ENCODE results near the gene GTF2I.
"Not testable (repeated sequence)": the region's sequence is repeated elsewhere in the genome, so short reads cannot be mapped to it uniquely, and the experiment has no call there.

Gene GTF2I

DNA sequence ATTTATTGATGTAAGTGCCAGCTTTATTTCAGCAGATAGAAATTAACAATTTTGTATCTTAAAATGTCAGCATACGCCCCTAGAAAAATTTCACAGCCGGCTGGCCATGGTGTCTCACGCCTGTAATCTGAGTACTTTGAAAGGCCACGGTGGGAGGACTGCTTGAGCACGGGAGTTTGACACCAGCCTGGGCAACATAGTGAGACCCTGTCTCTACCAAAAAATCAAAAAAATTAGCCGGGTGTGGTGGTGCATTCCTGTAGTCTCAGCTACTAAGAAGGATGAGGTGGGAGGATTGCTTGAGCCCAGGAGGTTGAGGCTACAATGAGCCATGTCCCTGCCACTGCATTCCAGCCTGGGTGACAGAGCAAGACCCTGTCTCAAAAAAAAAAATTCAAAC, 14.1 kb downstream of the GTF2I start:
- Mint-ChIP-seq H3K27ac (peak overlapping the region; percentile 40), H3K4me1 (no peaks in the 10 kb centered on the region), H3K36me3 (peaks cover 77% of the 10 kb centered on the region), H3K9me3 (no peaks in the 10 kb centered on the region), H3K4me3 (no peak overlapping the region)
- no peak for DNase-seq (ENCODE audit: low spot score in 2 of 2)
- no peak for ATAC-seq

DNA sequence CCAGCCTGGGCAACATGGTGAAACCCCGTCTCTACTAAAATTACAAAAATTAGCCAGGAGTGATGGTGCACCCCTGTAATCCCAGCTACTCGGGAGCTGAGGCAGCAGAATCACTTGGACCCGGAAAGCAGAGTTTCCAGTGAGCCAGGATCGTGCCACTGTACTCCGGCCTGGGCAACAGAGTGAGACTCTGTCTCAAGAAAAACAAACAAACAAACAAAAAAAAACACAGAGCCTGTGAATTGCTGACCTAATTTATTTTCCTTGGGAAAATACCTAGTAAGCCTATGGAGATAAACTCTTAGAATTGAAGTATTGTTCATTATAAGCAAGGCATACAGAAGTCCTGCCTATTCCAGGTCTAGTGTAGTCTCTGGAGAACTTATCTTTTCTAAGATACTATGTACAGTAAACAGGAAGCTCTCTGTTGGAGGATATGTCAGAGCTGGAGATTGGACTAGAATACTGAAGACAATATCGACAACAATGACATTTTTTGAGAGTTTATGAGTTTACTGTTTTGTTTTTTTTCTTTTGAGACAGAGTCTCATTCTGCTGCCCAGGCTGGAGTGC, 14.9 kb downstream of the GTF2I start:
- peak overlapping the region; percentile 65 for H3K27ac Mint-ChIP-seq
- no peak for DNase-seq (ENCODE audit: low spot score in 2 of 2)
- H3K9me3 Mint-ChIP-seq, result no peaks in the 10 kb centered on the region
- no peaks in the 10 kb centered on the region for H3K4me1 Mint-ChIP-seq
- peaks cover 77% of the 10 kb centered on the region for H3K36me3 Mint-ChIP-seq
- ATAC-seq, result no peak
- no peak overlapping the region for H3K4me3 Mint-ChIP-seq

DNA sequence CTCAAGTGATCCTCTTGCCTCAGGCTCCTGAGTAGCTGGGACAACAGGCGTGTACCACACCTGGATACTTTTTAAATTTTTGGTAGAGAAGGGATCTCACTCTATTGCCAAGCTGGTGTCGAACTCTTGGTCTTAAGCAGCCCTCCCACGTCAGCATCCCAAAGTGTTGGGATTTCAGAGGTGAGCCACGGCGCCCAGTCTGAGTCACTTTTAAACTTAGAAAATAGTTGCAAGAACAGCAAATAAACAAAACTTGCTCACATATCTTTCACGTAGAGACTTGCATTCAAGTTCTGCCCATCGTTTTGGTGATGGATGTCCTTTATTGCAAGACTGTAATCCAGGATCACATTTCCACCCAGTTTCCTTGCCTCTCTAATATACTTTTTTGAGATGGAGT, 16.6 kb downstream of the GTF2I start:
- Mint-ChIP-seq H3K36me3 (peaks cover 82% of the 10 kb centered on the region), H3K9me3 (no peaks in the 10 kb centered on the region), H3K27ac (no peak overlapping the region), H3K4me3 (no peak overlapping the region), H3K4me1 (no peaks in the 10 kb centered on the region)
- DNase-seq (ENCODE audit: low spot score in 2 of 2), result no peak
- ATAC-seq, result no peak

DNA sequence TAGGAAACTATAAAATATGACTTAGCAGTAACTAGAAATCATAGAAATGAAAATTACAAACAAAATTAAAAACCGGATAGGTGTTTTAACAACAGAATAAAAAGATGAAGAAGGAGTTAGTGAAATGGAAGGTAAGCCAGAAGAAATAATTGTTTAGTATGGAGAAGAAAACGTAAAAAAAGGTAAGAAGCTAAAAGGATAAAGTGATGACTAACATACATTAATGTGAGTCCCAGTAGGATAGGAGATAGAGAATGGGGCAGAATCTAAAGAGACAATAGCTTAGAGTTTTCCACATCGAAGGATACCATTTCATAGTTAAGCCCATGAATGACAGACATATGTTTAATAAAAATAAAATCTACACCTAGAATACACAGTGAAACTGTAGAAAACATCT, 25.3 kb downstream of the GTF2I start:
- H3K4me1 Mint-ChIP-seq, result peaks cover 44% of the 10 kb centered on the region
- no peak for DNase-seq (ENCODE audit: low spot score in 2 of 2)
- peak overlapping the region; percentile 52 for H3K27ac Mint-ChIP-seq
- H3K4me3 Mint-ChIP-seq, result no peak overlapping the region
- no peak for ATAC-seq
- H3K36me3 Mint-ChIP-seq, result peaks cover 62% of the 10 kb centered on the region
- H3K9me3 Mint-ChIP-seq, result no peaks in the 10 kb centered on the region

DNA sequence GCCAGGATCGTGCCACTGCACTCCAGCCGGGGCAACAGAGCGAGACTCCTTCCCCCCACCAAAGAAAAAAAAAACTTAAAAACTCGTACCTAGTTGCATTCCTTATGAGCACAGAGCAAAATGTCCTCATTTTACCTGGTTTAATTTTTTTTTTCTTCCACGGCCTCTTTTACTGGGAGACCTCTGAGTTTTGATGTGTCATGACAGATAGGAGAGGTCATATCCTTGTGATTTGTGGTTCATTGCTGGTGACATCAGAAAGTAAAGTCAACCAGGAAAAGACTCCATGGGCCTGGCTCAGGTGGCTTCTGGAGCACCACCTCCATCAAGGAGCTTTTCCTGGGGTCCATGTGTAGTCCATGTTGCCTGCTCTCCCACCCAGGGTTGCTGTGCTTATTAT, 26.3 kb downstream of the GTF2I start:
- DNase-seq (ENCODE audit: low spot score in 2 of 2) (no peak), ATAC-seq (no peak)
- H3K36me3 Mint-ChIP-seq, result peaks cover 60% of the 10 kb centered on the region
- peak overlapping the region; percentile 52 for H3K27ac Mint-ChIP-seq
- no peaks in the 10 kb centered on the region for H3K9me3 Mint-ChIP-seq
- peaks cover 44% of the 10 kb centered on the region for H3K4me1 Mint-ChIP-seq
- H3K4me3 Mint-ChIP-seq, result no peak overlapping the region

DNA sequence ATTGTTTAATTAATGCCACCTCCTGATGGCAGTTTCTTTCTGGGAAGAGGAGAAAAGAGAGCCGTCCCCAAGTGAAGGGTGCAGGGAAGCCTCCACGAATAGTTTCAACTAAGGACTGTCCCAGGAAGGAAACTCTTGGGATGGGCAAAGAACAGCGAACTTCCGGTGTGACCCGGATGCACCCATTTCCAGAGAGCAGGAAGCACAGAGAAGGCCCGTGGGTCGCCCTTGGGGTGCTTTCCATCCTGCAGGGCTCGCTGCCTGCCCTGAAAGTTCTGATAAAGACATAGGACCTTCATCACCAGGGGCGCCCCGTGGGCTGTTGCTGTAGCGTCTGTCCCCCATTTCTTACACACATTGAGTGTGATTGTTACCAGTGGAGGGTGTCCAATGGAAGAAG, 27.0 kb downstream of the GTF2I start:
- DNase-seq (ENCODE audit: low spot score in 2 of 2) (no peak), ATAC-seq (no peak)
- Mint-ChIP-seq H3K9me3 (no peaks in the 10 kb centered on the region), H3K36me3 (peaks cover 60% of the 10 kb centered on the region), H3K4me1 (peaks cover 44% of the 10 kb centered on the region), H3K27ac (peak overlapping the region; percentile 52), H3K4me3 (no peak overlapping the region)

DNA sequence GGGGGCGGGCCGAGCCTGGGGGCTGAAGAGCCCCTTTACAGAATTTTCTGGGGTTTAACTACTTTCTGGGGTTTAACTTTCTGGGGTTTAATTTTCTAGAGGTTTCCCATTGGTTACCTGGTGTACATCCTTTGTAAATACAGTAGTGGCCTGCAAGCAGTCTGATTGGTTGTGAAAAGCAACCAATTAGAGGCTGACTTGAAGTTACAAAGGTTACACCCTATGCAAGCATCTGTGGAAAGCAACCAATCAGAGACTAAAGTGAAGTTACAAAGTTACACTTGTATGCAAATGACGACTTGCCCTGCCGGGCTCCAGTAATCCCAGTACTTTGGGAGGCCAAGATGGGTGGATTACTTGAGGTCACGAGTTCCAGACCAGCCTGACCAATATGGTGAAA, 27.4 kb downstream of the GTF2I start:
- no peak for DNase-seq (ENCODE audit: low spot score in 2 of 2)
- ATAC-seq, result no peak
- Mint-ChIP-seq H3K4me1 (peaks cover 44% of the 10 kb centered on the region), H3K36me3 (peaks cover 61% of the 10 kb centered on the region), H3K9me3 (no peaks in the 10 kb centered on the region), H3K4me3 (no peak overlapping the region), H3K27ac (no peak overlapping the region)

DNA sequence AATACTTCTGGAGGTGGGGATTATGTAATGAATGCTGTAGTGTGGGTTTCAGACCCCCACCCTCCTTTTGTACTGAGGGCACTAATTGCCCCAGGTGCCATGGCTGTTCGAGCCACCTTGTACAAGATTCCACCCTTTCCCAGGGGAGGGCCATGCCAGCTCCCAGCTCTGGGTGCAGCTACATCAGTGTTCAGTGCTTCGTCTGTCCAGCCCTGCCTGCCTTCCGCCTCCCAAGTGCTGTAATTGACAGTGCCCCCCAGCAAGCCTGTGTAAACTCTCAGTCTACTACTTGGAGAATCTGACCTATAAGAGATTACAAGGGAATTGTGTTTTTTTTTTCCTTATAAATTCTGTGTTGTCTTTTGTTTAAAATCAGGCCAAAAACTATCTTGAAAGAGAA, 33.0 kb downstream of the GTF2I start:
- DNase-seq (ENCODE audit: low spot score in 2 of 2), result no peak
- peaks cover 84% of the 10 kb centered on the region for H3K36me3 Mint-ChIP-seq
- ATAC-seq, result no peak
- H3K4me1 Mint-ChIP-seq, result peaks cover 14% of the 10 kb centered on the region
- no peak overlapping the region for H3K4me3 Mint-ChIP-seq
- peak overlapping the region; percentile 40 for H3K27ac Mint-ChIP-seq
- no peaks in the 10 kb centered on the region for H3K9me3 Mint-ChIP-seq

DNA sequence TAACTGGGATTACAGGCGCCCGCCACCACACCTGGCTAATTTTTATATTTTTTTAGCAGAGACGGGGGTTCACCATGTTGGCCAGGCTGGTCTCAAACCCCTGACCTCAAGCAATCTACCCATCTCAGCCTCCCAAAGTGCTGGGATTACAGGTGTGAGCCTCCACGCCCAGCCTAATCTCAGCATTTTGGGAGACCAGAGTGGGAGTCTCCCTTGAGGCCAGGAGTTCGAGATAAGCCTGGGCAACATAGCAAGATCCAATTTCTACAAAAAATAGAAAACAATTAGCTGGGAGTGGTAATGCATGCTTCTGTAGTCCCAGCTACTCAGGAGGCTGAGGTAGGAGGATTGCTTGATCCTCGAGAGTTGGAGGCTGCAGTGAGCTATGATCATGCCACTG, 46.9 kb downstream of the GTF2I start:
- peaks cover 100% of the 10 kb centered on the region for H3K36me3 Mint-ChIP-seq
- H3K4me1 Mint-ChIP-seq; DNase-seq (ENCODE audit: low spot score in 2 of 2); ATAC-seq; H3K9me3 Mint-ChIP-seq; H3K4me3 Mint-ChIP-seq; H3K27ac Mint-ChIP-seq: not testable (repeated sequence)

DNA sequence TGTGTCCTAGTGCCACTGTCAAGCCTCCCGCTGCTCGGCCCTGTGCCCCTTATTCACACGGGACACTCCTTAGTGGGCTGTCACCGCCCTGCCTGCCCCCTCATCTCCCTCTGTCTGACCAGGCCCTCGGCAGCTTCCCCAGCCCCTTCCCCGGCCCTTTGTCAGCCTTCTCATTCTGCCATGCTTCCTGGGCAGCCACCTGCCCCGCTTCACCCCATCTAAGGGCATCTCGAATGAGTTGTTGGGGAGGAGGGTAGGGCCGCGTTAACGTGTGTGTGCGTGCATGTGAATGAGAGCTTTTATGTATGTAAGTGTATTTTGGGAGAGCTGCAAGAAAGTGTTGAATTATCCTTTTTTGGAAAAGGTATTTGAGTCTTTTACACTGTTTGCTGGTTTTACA, 49.7 kb downstream of the GTF2I start:
- no peaks in the 10 kb centered on the region for H3K9me3 Mint-ChIP-seq
- H3K4me3 Mint-ChIP-seq, result no peak overlapping the region
- no peaks in the 10 kb centered on the region for H3K4me1 Mint-ChIP-seq
- peaks cover 100% of the 10 kb centered on the region for H3K36me3 Mint-ChIP-seq
- ATAC-seq, result no peak
- DNase-seq (ENCODE audit: low spot score in 2 of 2), result no peak
- H3K27ac Mint-ChIP-seq, result peak overlapping the region; percentile 33

DNA sequence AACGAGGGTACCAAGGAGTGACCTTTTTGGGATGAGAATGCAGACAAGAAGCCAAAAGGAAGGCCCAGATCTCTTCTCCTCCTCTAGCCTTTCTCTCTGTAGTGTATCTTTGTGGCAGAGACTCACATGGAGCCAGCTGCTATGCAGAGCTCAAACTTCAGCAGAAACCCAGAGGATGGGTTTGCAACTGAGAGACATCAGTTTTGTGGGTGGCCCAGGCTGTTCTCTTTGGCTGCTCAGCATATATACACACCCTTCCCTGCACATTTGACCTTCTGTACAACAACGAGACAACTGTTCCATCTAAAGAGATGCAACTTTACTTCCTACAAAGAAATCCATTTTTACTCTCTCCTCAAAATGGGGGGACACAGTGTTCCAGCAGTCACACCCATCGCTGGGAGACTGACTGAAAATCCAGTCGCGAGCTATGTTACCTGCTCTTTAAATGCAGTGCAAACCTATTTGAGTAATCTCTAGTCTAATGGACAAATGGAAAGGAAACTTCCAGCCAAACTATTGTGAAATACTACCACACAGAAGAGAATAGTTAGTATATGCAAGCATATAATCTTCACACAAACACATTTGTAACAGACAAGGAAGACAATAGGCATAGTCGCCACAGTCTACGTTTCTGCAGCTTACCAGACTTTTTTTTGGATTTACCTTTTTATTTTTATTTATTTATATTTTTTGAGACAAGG, 51.2 kb downstream of the GTF2I start:
- Mint-ChIP-seq H3K9me3 (no peaks in the 10 kb centered on the region), H3K4me1 (no peaks in the 10 kb centered on the region), H3K4me3 (no peak overlapping the region), H3K27ac (peak overlapping the region; percentile 33), H3K36me3 (peaks cover 100% of the 10 kb centered on the region)
- no peak for ATAC-seq
- no peak for DNase-seq (ENCODE audit: low spot score in 2 of 2)

DNA sequence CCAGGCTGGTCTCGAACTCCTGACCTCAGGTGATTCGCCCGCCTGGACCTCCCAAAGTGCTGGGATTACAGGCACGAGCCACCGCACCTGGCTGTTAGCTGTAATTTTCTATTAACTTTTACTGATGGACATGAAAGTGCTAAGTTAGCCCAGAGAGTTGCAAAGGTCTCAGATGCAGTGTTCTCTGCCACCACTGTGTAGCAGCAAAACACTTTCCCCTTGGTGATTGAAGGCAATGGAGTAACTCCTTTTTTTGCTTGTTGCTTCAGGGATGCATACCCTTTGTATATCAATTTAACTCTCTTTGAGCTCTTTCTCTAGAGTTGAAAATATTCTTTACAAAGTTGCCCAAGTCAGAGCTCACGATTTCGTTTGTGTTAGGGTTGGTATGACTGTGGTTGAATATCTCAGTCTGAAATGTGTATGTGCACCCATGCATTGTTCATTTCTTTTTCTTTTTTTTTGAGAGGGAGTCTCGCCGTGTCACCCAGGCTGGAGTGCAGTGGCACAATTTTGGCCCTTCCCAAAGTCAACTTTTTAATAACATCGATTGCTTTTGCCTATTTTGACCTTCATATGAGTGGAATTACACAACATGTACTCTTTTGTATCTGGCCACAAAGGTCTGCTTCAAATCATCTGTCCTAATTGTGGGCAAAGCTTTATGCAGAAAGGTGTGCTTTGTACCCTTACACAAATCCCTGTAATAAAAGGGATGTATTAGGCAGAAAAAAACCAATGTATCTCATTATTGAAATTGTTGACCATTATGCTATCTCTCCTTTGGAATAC, 52.6 kb downstream of the GTF2I start:
- DNase-seq (ENCODE audit: low spot score in 2 of 2) (no peak), ATAC-seq (no peak)
- peaks cover 100% of the 10 kb centered on the region for H3K36me3 Mint-ChIP-seq
- H3K9me3 Mint-ChIP-seq, result no peaks in the 10 kb centered on the region
- no peak overlapping the region for H3K4me3 Mint-ChIP-seq
- no peak overlapping the region for H3K27ac Mint-ChIP-seq
- H3K4me1 Mint-ChIP-seq, result no peaks in the 10 kb centered on the region

DNA sequence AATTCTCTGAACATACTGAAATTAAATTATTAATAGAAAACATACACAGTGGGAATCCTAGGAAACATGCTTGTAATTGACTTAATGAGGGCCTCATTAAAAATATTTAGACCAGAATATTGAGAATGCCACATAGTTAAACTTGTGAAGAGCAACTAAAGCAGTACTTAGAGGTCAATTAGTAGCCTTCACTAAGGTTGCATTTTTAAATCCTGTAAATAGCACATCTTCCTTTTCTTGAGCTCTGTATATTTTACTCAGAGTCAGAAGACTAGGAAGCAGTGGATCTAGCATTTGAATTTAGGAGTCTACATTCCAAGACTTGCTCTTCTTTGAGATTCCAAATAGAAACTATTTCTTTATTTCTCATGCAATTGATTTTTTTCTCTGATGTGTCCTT, 56.0 kb downstream of the GTF2I start:
- Mint-ChIP-seq H3K27ac (no peak overlapping the region), H3K9me3 (no peaks in the 10 kb centered on the region), H3K4me3 (no peak overlapping the region), H3K4me1 (no peaks in the 10 kb centered on the region), H3K36me3 (peaks cover 99% of the 10 kb centered on the region)
- DNase-seq (ENCODE audit: low spot score in 2 of 2) (no peak), ATAC-seq (no peak)

DNA sequence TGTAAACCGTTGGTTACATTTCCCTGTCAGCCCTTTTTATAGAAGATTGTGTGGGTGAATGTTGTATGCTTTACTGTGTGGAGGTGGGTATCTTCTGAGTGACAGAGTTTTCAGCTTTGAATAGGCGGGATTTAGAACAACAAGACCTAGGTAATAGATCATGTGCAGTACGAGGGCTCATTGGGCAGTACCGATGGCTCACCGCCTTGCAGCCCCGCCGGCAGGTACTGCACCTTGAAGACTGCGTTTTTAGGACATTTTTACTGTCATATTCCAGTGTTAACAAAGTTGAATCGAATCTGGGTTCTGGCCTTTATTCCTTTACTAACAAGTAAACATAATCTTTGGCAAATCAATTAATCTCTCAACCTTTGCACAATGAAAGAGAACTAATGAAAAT, 60.4 kb downstream of the GTF2I start:
- no peak overlapping the region for H3K4me3 Mint-ChIP-seq
- ATAC-seq, result no peak
- DNase-seq (ENCODE audit: low spot score in 2 of 2), result no peak
- no peaks in the 10 kb centered on the region for H3K4me1 Mint-ChIP-seq
- no peak overlapping the region for H3K27ac Mint-ChIP-seq
- no peaks in the 10 kb centered on the region for H3K9me3 Mint-ChIP-seq
- peaks cover 99% of the 10 kb centered on the region for H3K36me3 Mint-ChIP-seq

DNA sequence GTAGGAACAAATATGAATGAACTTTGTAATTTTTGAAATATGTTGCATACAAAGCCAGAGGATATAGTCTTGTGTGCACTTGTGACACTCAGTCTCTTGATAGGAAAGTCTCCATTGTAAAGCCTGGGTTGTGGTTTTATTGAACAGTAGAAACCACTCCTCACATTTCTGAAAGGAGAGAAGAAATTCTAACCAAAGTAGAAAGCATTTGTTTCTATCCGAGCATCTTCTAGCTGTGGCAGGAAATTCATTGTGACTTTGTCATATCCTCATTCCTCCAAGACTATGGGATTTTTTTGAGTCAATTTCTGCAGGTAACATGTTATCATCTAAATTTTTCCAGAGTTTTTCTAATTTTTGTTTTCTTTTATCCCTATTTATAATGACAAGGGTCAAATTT, 60.8 kb downstream of the GTF2I start:
- Mint-ChIP-seq H3K9me3 (no peaks in the 10 kb centered on the region), H3K4me3 (no peak overlapping the region), H3K4me1 (no peaks in the 10 kb centered on the region), H3K36me3 (peaks cover 99% of the 10 kb centered on the region), H3K27ac (no peak overlapping the region)
- DNase-seq (ENCODE audit: low spot score in 2 of 2) (no peak), ATAC-seq (no peak)

DNA sequence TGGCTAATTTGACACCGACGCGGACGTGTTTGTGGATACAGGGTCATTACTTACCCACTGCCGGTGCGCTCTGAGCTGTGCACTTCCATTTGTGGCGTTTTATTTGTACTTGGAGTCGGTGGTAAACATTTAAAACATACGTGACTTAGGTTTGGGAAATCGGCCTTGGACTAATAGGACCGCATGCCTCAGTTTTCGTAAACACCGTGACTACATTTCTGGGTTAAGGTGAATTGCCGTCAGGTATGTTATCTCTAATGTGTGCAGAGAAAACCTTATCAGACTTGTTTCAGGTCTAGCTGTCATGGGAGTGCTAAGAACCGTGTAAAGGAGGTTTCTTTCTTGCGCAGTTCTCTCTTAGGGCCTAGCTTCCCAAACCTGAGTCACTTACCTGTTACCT, 64.6 kb downstream of the GTF2I start:
- no peaks in the 10 kb centered on the region for H3K4me1 Mint-ChIP-seq
- H3K9me3 Mint-ChIP-seq, result no peaks in the 10 kb centered on the region
- ATAC-seq (no peak), DNase-seq (ENCODE audit: low spot score in 2 of 2) (no peak)
- H3K36me3 Mint-ChIP-seq, result peaks cover 91% of the 10 kb centered on the region
- H3K27ac Mint-ChIP-seq, result no peak overlapping the region
- H3K4me3 Mint-ChIP-seq, result no peak overlapping the region

Measured in stimulated activated effector memory CD8-positive, alpha-beta T cell treated with anti-CD3 and anti-CD28 coated beads, Interleukin-12 subunit alpha, Interleukin-12 subunit beta, amount 100 ng/mL, for 72 hours (primary cell).